Activated T-helper 2 cell treated with anti-CD3 and anti-CD28 coated beads, Interferon-gamma antibody, Interleukin-2, Interleukin-4, amounts not matched to agents 10 μg/mL and 5 μg/mL and 100 μg/mL, durations not matched to agents 14 hours and 24 hours and 36 hours (primary cell): Measurements from ENCODE around the gene SLCO2B1. TPM values are rescaled to one million over a fixed set of nuclear protein-coding genes. Genes with fewer than 3 reads are reported as not detected.

ENCODE experiments used
- DNase-seq: peaks from one replicate; pipeline ENCODE4 v3.0.0; 2021; ENCODE audit warnings: low spot score
- H3K27ac Mint-ChIP-seq: one replicate; pipeline ENCODE4 v1.8.0; 2021; ENCODE audit warnings: mixed read lengths
- H3K27me3 Mint-ChIP-seq: one replicate; pipeline ENCODE4 v1.8.0; 2021; ENCODE audit warnings: low read depth, mixed read lengths
- H3K36me3 Mint-ChIP-seq: one replicate; pipeline ENCODE4 v1.8.0; 2021; ENCODE audit warnings: low read depth, mixed read lengths
- H3K4me1 Mint-ChIP-seq: one replicate; pipeline ENCODE4 v1.8.0; 2021; ENCODE audit warnings: low read depth, mixed read lengths
- H3K4me3 Mint-ChIP-seq: one replicate; pipeline ENCODE4 v1.8.0; 2021; ENCODE audit warnings: low read depth, mild to moderate bottlenecking, moderate library complexity, mixed read lengths
- H3K9me3 Mint-ChIP-seq: one replicate; pipeline ENCODE4 v1.8.0; 2021; ENCODE audit warnings: mixed read lengths
- intact Hi-C: fragments of 100-400 bp; cut with micrococcal nuclease; formaldehyde crosslinking; loops from one replicate; pipeline ENCODE4 v1.15.1; 2023
- total RNA-seq: library from RNA; stranded (reverse); gene quantifications from 2 replicates; pipeline ENCODE4 v1.2.3, GENCODE V29; 2022

SLCO2B1 gene
- total RNA-seq, 1 donor from 2014 or later: not detected

GRCh38 chr11:75159151-75159953, 8.4 kb downstream of the SLCO2B1 start:
- no peaks in the 10 kb centered on the region for H3K36me3 Mint-ChIP-seq
- no peaks in the 10 kb centered on the region for H3K9me3 Mint-ChIP-seq
- intact Hi-C loops: no loop called here
- no peaks in the 10 kb centered on the region for H3K4me1 Mint-ChIP-seq
- H3K27me3 Mint-ChIP-seq: peaks cover 3% of the 10 kb centered on the region
- H3K4me3 Mint-ChIP-seq: no peak overlapping the region
- H3K27ac Mint-ChIP-seq: no peak overlapping the region
- no peak for DNase-seq

DNA sequence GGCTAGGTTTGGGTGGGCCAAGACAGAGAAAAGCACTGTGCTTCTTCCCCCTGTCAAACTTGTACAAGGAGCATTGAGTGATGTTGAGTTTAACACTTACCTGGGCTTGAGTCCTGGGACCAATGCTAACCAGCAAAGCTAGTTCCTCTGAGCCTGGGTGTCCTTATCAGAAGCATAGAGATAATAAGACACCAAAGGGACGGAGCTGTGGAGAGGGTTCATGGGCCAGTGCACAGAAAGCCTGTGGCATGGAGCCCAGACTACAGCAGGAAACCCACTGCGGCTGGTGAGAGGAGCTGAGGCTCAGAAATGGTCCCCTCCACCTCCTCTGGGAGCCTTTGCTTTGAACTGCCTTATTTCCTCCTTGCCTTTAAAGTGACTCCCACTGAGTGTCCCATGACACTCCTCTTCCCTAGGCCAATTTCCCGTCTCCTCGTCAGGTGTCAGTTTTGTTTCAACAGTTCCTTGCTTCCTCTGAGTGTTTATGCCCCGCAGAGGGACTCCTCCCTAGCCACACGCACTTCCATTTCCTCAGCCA, 9.4 kb downstream of the SLCO2B1 start:
- H3K27ac Mint-ChIP-seq: no peak overlapping the region
- no peaks in the 10 kb centered on the region for H3K36me3 Mint-ChIP-seq
- intact Hi-C loops: no loop called here
- H3K9me3 Mint-ChIP-seq: no peaks in the 10 kb centered on the region
- no peaks in the 10 kb centered on the region for H3K4me1 Mint-ChIP-seq
- H3K27me3 Mint-ChIP-seq: peaks cover 3% of the 10 kb centered on the region
- DNase-seq: no peak
- H3K4me3 Mint-ChIP-seq: no peak overlapping the region

DNA sequence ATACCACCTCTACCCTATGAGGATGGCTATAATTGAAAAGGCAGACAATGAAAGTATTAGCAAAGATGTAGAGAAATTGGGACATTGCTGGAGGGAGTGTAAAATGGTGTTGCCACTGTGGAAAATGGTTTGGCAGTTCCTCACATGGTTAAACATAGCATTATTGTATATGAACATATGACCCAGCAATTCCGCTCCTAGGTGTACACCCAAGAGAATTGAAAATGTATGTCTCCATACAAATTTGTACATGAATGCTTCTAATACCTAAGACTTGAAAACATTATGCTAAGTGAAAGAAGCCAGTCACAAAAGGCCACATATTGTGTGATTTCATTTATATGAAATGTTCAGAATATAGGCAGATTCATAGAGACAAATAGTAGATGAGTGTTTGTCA, 10.0 kb downstream of the SLCO2B1 start:
- Mint-ChIP-seq H3K4me1 (no peaks in the 10 kb centered on the region), H3K4me3 (no peak overlapping the region), H3K27ac (no peak overlapping the region), H3K27me3 (peaks cover 3% of the 10 kb centered on the region), H3K36me3 (no peaks in the 10 kb centered on the region), H3K9me3 (no peaks in the 10 kb centered on the region)
- intact Hi-C loops: no loop called here
- DNase-seq: no peak

GRCh38 chr11:75161506-75162095, 10.7 kb downstream of the SLCO2B1 start:
- Mint-ChIP-seq H3K36me3 (no peaks in the 10 kb centered on the region), H3K27ac (no peak overlapping the region), H3K4me3 (no peak overlapping the region), H3K27me3 (peaks cover 3% of the 10 kb centered on the region), H3K4me1 (no peaks in the 10 kb centered on the region), H3K9me3 (no peaks in the 10 kb centered on the region)
- intact Hi-C loops: no loop called here
- DNase-seq: no peak

DNA sequence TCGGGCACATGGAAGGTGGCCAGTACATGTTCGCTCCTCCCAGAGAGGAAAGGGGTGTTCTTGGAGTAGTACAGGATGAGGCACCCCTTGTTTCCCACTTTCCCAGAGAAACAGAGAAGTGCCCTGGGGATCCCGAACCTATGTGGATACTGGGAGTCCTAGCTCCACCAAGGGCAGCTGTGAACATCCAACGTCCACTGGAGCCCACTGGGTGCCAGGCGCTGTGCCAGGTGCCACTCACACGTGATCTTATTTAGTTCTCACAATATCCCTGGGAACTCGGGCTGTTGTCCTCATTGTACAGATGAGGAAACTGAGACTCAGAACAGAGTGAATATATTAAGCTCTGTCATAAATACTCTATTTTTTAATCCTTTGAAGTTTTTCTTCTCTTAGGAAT, 12.0 kb downstream of the SLCO2B1 start:
- Mint-ChIP-seq H3K4me1 (no peaks in the 10 kb centered on the region), H3K9me3 (no peaks in the 10 kb centered on the region), H3K27ac (no peak overlapping the region), H3K27me3 (peaks cover 3% of the 10 kb centered on the region), H3K4me3 (no peak overlapping the region), H3K36me3 (no peaks in the 10 kb centered on the region)
- intact Hi-C loops: no loop called here
- no peak for DNase-seq

GRCh38 chr11:75163921-75164849, 13.3 kb downstream of the SLCO2B1 start:
- no peak overlapping the region for H3K27ac Mint-ChIP-seq
- no peak for DNase-seq
- H3K4me3 Mint-ChIP-seq: no peak overlapping the region
- intact Hi-C loops: no loop called here
- no peaks in the 10 kb centered on the region for H3K9me3 Mint-ChIP-seq
- no peaks in the 10 kb centered on the region for H3K4me1 Mint-ChIP-seq
- no peaks in the 10 kb centered on the region for H3K36me3 Mint-ChIP-seq
- peaks cover 3% of the 10 kb centered on the region for H3K27me3 Mint-ChIP-seq

- H3K27ac Mint-ChIP-seq: no peak overlapping the region
- H3K27me3 Mint-ChIP-seq: peaks cover 2% of the 10 kb centered on the region
- no peaks in the 10 kb centered on the region for H3K9me3 Mint-ChIP-seq
- no peaks in the 10 kb centered on the region for H3K36me3 Mint-ChIP-seq
- DNase-seq: no peak
- intact Hi-C loops: no loop called here
- no peaks in the 10 kb centered on the region for H3K4me1 Mint-ChIP-seq
- H3K4me3 Mint-ChIP-seq: no peak overlapping the region
These were observed 14.8 kb downstream of the SLCO2B1 start for GRCh38 chr11:75165721-75166120.

DNA sequence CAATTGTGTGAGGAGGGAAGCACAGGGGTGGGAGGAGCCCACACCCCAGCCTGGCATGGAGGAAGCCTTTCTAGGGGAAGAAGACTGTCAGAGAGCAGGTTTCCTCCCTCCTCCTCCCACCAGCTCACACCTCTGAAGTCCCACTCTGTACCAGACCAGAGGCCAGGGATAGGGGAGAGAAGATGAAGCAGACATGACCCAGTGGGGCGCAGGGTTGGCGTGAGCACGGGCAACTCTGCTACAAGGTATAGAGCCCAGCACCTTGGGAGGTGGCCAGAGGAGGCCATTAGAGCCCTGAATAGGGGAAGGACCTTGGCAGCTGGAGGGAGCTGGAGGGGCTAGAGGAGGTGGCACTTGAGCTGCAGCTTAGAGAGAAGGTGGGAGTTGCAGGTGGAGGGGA, 15.9 kb downstream of the SLCO2B1 start:
- no peaks in the 10 kb centered on the region for H3K9me3 Mint-ChIP-seq
- DNase-seq: no peak
- H3K4me1 Mint-ChIP-seq: no peaks in the 10 kb centered on the region
- no peaks in the 10 kb centered on the region for H3K36me3 Mint-ChIP-seq
- H3K27ac Mint-ChIP-seq: no peak overlapping the region
- H3K27me3 Mint-ChIP-seq: no peaks in the 10 kb centered on the region
- no peak overlapping the region for H3K4me3 Mint-ChIP-seq
- intact Hi-C loops: no loop called here

DNA sequence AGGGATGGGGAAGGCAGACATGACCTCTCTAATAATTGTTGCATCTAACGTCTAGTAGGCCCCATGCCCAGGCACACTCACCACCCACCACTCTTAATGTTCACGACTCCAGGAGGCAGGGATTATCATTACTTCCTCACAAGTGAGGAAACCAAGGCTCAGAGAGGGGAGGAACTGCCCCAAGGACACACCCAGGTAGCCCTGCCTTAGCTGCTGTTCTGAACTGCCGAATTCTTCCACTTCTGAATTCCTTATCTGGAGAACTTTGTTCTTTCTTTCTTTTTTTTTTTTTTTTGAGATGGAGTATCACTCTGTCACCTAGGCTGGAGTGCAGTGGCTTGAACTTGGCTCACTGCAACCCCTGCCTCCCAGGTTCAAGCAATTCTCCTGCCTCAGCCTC, 16.7 kb downstream of the SLCO2B1 start:
- H3K4me1 Mint-ChIP-seq: no peaks in the 10 kb centered on the region
- DNase-seq: no peak
- no peaks in the 10 kb centered on the region for H3K36me3 Mint-ChIP-seq
- H3K27ac Mint-ChIP-seq: no peak overlapping the region
- no peaks in the 10 kb centered on the region for H3K9me3 Mint-ChIP-seq
- H3K27me3 Mint-ChIP-seq: no peaks in the 10 kb centered on the region
- H3K4me3 Mint-ChIP-seq: no peak overlapping the region
- intact Hi-C loops: no loop called here

- H3K4me3 Mint-ChIP-seq: no peak overlapping the region
- intact Hi-C loops: no loop called here
- H3K36me3 Mint-ChIP-seq: no peaks in the 10 kb centered on the region
- no peak overlapping the region for H3K27ac Mint-ChIP-seq
- peaks cover 1% of the 10 kb centered on the region for H3K4me1 Mint-ChIP-seq
- H3K27me3 Mint-ChIP-seq: no peaks in the 10 kb centered on the region
- no peak for DNase-seq
- H3K9me3 Mint-ChIP-seq: no peaks in the 10 kb centered on the region
These were observed 18.4 kb downstream of the SLCO2B1 start for GRCh38 chr11:75169101-75169885.

DNA sequence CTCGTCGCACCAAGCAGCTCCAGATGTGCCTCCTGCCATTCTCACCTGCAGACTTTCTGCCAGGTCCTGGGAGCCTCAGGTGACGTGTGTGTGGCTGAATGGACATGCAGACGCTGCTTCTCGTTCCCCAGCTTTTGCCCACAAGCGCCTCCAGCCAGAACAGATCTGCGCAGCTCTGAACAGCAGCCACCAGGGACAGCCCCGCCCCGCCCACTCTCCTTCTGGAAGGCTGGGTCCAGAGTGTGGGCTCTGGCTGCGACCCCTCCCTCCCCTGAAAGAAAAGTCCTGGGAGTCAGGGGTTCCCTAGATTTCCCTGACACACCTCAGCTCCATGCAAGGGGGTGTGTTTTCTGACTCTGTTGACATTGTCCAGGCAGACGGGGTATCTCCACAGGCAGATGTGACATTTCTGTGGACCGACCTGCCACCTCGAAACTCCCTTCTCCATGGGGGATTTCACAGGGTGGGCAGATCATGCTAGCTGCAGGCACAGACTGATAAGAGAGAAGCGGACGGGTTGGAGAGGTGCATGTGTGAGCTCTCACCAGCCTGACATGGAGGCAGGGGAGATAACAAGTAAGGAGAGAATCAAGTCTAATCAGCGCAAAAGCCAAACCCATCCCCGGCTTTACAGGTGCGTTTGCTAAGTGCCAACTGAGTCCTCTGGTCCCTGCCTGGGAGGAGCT, 19.8 kb downstream of the SLCO2B1 start:
- Mint-ChIP-seq H3K9me3 (no peaks in the 10 kb centered on the region), H3K4me1 (peaks cover 12% of the 10 kb centered on the region), H3K36me3 (no peaks in the 10 kb centered on the region), H3K27me3 (no peaks in the 10 kb centered on the region), H3K4me3 (no peak overlapping the region), H3K27ac (no peak overlapping the region)
- intact Hi-C loops: no loop called here
- no peak for DNase-seq

GRCh38 chr11:75173336-75173735, 22.4 kb downstream of the SLCO2B1 start:
- Mint-ChIP-seq H3K27ac (no peak overlapping the region), H3K4me3 (no peak overlapping the region), H3K27me3 (no peaks in the 10 kb centered on the region), H3K36me3 (no peaks in the 10 kb centered on the region), H3K4me1 (peaks cover 12% of the 10 kb centered on the region), H3K9me3 (no peaks in the 10 kb centered on the region)
- intact Hi-C loops: no loop called here
- no peak for DNase-seq
